ENCODE results near the gene CEP350. TPM values are rescaled to one million over a fixed set of nuclear protein-coding genes. Genes with fewer than 3 reads are reported as not detected.

Gene CEP350
- total RNA-seq, 3 donors from 2014 or later, result 79.0 to 124 (median 95.0) TPM

DNA sequence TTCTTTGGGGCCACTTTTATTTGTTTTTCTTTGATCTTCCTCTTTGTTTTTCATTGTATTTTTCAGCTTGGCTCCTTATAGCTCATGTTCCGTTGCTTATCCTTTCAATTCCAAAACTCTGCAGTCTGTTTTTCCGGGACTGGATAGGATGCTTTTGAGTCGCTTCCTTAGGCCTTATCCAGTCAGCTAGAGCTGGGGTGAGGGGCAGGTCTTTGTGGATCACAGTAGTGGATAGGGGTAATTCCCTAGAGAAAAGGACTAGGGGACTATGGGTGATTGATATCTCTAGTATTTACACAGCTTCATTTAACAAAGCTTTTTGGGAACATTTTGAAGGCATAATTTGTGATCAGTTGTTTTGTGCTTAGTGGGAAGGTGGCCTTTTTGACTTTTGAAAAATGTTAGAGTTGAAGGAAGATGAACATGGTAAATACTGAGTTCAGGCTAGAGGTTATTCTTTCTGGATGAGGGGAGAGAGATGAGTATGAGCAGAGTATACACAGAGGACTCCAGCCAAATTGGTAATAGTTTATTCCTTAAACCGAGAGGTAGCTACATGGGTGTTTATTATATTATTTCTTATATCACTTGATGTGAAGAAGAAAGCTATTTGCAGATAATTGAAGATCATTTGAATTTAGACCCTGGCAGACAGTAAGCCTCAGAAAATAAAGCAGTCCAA, 22.5 kb downstream of the CEP350 start:
- intact Hi-C loops (cut with DNase I; ENCODE audit: low total_unique reads), result no loop called here
- DNase-seq (ENCODE audit: low spot score in 2 of 2), result no peak
- no peaks in the 10 kb centered on the region for H3K27me3 ChIP-seq
- H3K27ac ChIP-seq, result no peak overlapping the region
- no peaks in the 10 kb centered on the region for H3K9me3 ChIP-seq
- no peaks in the 10 kb centered on the region for H3K4me1 ChIP-seq
- no peak overlapping the region for H3K4me3 ChIP-seq
- no peaks in the 10 kb centered on the region for H3K36me3 ChIP-seq
- no peak for TF ChIP-seq POLR2AphosphoS5 (IDR thresholded peaks at IDR 0.05)

DNA sequence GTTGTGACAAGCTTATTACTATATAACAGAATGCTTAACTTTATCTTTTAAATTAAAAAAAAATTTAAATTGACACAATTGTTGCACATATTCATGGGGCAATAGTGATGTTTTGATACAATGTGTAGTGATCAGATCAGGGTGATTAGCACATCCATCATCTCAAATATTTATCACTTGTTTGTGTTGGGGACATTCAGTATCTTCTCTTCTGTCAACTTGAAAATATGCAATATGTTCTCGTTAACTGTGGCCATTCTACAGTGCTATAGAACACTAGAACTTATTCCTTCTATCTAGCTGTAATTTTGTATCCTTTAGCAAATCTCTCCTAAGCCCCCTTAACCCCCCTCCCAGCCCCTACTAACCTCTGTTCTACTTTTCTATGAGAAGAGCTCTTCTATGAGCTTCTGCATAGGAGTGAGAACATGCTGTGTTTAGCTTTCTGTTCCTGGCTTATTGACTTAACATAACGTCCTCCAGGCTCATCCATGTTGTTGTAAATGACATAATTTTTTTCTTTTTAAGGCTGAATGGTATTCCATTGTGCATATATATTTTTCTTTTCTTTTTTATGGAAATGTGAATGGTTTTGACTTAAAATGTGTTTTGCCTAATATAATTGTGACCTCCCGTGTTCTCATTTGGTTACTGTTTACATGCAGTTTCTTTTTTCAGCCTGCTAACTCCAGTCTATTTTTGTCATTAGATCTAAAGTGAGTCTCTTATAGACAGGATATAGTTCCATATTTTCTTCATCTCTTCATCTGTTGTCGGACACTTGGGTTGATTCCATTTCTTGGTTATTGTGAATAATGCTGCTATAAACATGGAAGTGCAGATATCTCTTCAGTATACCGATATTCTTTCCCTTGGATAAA, 23.8 kb downstream of the CEP350 start:
- intact Hi-C loops (cut with DNase I; ENCODE audit: low total_unique reads), result no loop called here
- H3K4me1 ChIP-seq, result no peaks in the 10 kb centered on the region
- H3K36me3 ChIP-seq, result no peaks in the 10 kb centered on the region
- H3K4me3 ChIP-seq, result no peak overlapping the region
- TF ChIP-seq POLR2A (IDR thresholded peaks at IDR 0.05) (no peak), POLR2AphosphoS5 (IDR thresholded peaks at IDR 0.05) (no peak)
- TF ChIP-seq, protein P1, sequence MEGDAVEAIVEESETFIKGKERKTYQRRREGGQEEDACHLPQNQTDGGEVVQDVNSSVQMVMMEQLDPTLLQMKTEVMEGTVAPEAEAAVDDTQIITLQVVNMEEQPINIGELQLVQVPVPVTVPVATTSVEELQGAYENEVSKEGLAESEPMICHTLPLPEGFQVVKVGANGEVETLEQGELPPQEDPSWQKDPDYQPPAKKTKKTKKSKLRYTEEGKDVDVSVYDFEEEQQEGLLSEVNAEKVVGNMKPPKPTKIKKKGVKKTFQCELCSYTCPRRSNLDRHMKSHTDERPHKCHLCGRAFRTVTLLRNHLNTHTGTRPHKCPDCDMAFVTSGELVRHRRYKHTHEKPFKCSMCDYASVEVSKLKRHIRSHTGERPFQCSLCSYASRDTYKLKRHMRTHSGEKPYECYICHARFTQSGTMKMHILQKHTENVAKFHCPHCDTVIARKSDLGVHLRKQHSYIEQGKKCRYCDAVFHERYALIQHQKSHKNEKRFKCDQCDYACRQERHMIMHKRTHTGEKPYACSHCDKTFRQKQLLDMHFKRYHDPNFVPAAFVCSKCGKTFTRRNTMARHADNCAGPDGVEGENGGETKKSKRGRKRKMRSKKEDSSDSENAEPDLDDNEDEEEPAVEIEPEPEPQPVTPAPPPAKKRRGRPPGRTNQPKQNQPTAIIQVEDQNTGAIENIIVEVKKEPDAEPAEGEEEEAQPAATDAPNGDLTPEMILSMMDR (IDR thresholded peaks at IDR 0.05), result no peak
- no peaks in the 10 kb centered on the region for H3K27me3 ChIP-seq
- H3K27ac ChIP-seq, result no peak overlapping the region
- no peak for DNase-seq (ENCODE audit: low spot score in 2 of 2)
- no peaks in the 10 kb centered on the region for H3K9me3 ChIP-seq

DNA sequence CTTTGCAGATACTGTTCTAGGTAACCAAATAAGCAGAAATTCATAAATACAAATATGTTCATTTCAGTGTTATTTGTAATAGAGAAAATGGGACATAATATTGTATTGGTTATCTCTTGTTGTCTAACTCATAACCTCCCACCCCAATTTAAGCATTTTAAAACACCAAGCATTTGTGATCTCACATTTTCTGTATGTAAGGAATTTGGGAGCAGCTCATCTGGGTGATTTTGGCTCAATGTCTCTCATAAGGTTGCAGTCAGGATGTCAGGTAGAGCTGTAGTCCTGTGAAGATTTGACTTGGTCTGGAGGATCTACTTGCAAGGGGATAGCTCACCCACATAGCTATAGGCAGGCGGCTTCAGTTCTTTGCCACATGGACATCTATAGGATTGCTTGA, 29.5 kb downstream of the CEP350 start:
- TF ChIP-seq, protein P1 (IDR thresholded peaks at IDR 0.05), result no peak
- TF ChIP-seq POLR2A (IDR thresholded peaks at IDR 0.05) (no peak), POLR2AphosphoS5 (IDR thresholded peaks at IDR 0.05) (no peak)
- intact Hi-C loops (cut with DNase I; ENCODE audit: low total_unique reads), result no loop called here
- H3K4me1 ChIP-seq, result no peaks in the 10 kb centered on the region
- no peaks in the 10 kb centered on the region for H3K9me3 ChIP-seq
- H3K36me3 ChIP-seq, result no peaks in the 10 kb centered on the region
- H3K27me3 ChIP-seq, result no peaks in the 10 kb centered on the region
- H3K4me3 ChIP-seq, result no peak overlapping the region
- H3K27ac ChIP-seq, result no peak overlapping the region
- DNase-seq (ENCODE audit: low spot score in 2 of 2), result no peak

DNA sequence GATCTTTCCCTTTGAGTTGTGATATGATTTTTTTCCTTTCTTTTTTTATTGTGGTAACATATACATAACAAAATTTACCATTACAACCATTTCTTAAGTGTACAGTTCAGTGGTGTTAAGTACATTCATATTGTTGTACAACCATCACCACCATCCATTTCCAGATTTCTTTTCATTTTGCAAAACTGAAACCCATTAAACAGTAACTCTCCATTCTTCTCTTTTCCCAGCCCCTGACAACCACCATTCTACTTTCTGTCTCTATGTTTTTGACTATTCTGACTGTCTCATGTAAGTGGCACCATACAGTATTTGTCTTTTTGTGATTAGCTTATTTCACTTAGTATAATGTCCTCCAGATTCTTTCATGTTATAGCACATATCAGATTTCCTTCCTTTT, 30.3 kb downstream of the CEP350 start:
- no peaks in the 10 kb centered on the region for H3K27me3 ChIP-seq
- no peak for TF ChIP-seq POLR2A (IDR thresholded peaks at IDR 0.05)
- H3K36me3 ChIP-seq, result no peaks in the 10 kb centered on the region
- DNase-seq (ENCODE audit: low spot score in 2 of 2), result no peak
- no peaks in the 10 kb centered on the region for H3K9me3 ChIP-seq
- intact Hi-C loops (cut with DNase I; ENCODE audit: low total_unique reads), result no loop called here
- H3K4me3 ChIP-seq, result no peak overlapping the region
- no peaks in the 10 kb centered on the region for H3K4me1 ChIP-seq
- H3K27ac ChIP-seq, result no peak overlapping the region

DNA sequence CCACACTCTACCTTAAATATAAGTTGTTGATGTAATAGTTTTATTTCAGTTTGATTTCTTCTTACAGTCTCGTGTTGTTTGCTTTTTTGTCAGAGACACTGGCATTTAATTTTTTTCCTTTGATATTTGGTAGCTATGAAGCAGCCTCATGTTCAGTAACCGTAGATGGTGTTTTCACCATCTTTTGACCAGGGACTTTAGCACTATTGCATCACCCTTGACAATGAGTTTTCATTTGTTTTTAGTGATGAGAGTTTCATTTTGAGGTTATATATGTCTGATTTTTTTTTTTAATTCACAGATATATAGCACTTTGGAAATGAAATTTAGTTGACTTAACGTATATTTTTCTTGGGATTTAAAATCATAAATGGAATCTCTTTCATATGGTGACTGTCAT, 36.2 kb downstream of the CEP350 start:
- Histone ChIP-seq H3K27me3 (no peaks in the 10 kb centered on the region), H3K4me1 (no peaks in the 10 kb centered on the region), H3K4me3 (no peak overlapping the region), H3K27ac (no peak overlapping the region), H3K36me3 (no peaks in the 10 kb centered on the region), H3K9me3 (no peaks in the 10 kb centered on the region)
- TF ChIP-seq POLR2AphosphoS5 (IDR thresholded peaks at IDR 0.05) (no peak), POLR2A (IDR thresholded peaks at IDR 0.05) (no peak)
- TF ChIP-seq, protein P1 (IDR thresholded peaks at IDR 0.05), result no peak
- no peak for DNase-seq (ENCODE audit: low spot score in 2 of 2)
- intact Hi-C loops (cut with DNase I; ENCODE audit: low total_unique reads), result no loop called here

DNA sequence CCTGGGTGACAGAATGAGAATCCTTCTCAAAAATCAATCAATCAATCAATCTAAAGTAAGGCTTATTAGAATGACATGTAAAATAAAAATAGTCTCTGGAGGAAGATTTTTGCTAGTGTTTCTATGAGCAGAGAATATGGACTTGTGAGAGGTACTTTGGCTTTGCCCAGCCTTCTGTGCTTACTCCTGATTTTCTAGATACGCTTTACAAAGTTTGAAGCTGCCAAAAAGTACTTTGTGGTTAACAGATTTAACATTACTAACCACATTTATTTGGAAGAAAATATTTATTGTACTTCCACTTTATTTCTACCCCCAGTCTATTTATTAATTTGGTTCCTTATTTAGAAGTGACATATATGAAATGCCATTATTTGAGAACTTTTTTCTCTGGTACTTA, 41.0 kb downstream of the CEP350 start:
- no peaks in the 10 kb centered on the region for H3K9me3 ChIP-seq

More for the DNA sequence above, 41.0 kb downstream of the CEP350 start:
- intact Hi-C loops (cut with DNase I; ENCODE audit: low total_unique reads), result no loop called here
- TF ChIP-seq POLR2AphosphoS5 (IDR thresholded peaks at IDR 0.05) (no peak), POLR2A (IDR thresholded peaks at IDR 0.05) (no peak)
- TF ChIP-seq, protein P1 (IDR thresholded peaks at IDR 0.05), result no peak
- Histone ChIP-seq H3K36me3 (no peaks in the 10 kb centered on the region), H3K27ac (no peak overlapping the region), H3K27me3 (no peaks in the 10 kb centered on the region), H3K4me3 (no peak overlapping the region), H3K4me1 (no peaks in the 10 kb centered on the region)
- DNase-seq (ENCODE audit: low spot score in 2 of 2), result no peak

Data from breast epithelium (tissue), 4 donors.